IMR-90 (cell line): ENCODE data around the gene POLD1. TPM values are rescaled to one million over a fixed set of nuclear protein-coding genes. Genes with fewer than 3 reads are reported as not detected.

Experiments used
- ATAC-seq: fragments of 200-7000 bp; cut with Tn5 transposase; 2 replicates; pipeline ENCODE4 v1.9.1; 2020; ENCODE audit warnings: low read depth, mild to moderate bottlenecking, moderate library complexity
- BruUV-seq: library from RNA; stranded (reverse); fragments of 400-500 nt; replicated peaks from 2 replicates; lab custom pipeline; 2021; lab: Mats Ljungman, UMichigan
- CTCF ChIA-PET: fragments of 300-600 bp; formaldehyde crosslinking; extraction: SDS; loops from one replicate; lab custom pipeline; 2021; ENCODE audit warnings: antibody characterized with exemption; lab: Yijun Ruan, JAX
- POLR2A ChIA-PET: fragments of 300-600 bp; sonication (Branson Sonifier 250); formaldehyde crosslinking; loops from one replicate; lab custom pipeline; 2022; ENCODE audit warnings: antibody characterized with exemption; ENCODE audit not compliant: unreplicated experiment; lab: Charles Lee
- DNase-seq: peaks from one replicate; pipeline ENCODE4 v3.0.0; 2013
- H2AFZ ChIP-seq: replicated peaks from 2 replicates; pipeline ENCODE3; 2013; ENCODE audit warnings: low read length, mild to moderate bottlenecking; ENCODE audit not compliant: poor library complexity
- H2AK5ac ChIP-seq: 2 replicates; pipeline ENCODE4 v1.6.1; 2013; ENCODE audit warnings: low read depth, low read length, inconsistent platforms
- H2AK9ac ChIP-seq: replicated peaks from 2 replicates; pipeline ENCODE3; 2013; ENCODE audit warnings: mild to moderate bottlenecking, low read depth, low read length, moderate library complexity; ENCODE audit not compliant: poor library complexity
- H2BK120ac ChIP-seq: 2 replicates; pipeline ENCODE4 v1.6.1; 2013; ENCODE audit warnings: low read depth, low read length, inconsistent platforms
- H2BK15ac ChIP-seq: 3 replicates; pipeline ENCODE4 v1.6.1; 2013; ENCODE audit warnings: low read depth, low read length, inconsistent platforms
- H2BK20ac ChIP-seq: 2 replicates; pipeline ENCODE4 v1.6.1; 2013; ENCODE audit warnings: low read depth, mild to moderate bottlenecking, inconsistent platforms, low read length, moderate library complexity
- H2BK5ac ChIP-seq: 2 replicates; pipeline ENCODE4 v1.6.1; 2013; ENCODE audit warnings: mild to moderate bottlenecking, low read depth, low read length, inconsistent platforms; ENCODE audit not compliant: poor library complexity, severe bottlenecking
- H3K14ac ChIP-seq: replicated peaks from 2 replicates; pipeline ENCODE4 v1.6.1; 2013; ENCODE audit warnings: low read depth, low read length, inconsistent platforms
- H3K18ac ChIP-seq: 2 replicates; pipeline ENCODE4 v1.6.1; 2013; ENCODE audit warnings: low read depth, low read length, control low read depth
- H3K23ac ChIP-seq: 2 replicates; pipeline ENCODE4 v1.6.1; 2013; ENCODE audit warnings: low read depth, low read length, inconsistent platforms
- H3K27ac ChIP-seq: 2 replicates; pipeline ENCODE4 v1.5.1; 2013; ENCODE audit warnings: mild to moderate bottlenecking, control low read depth, low read length; ENCODE audit not compliant: insufficient read depth
- H3K27me3 ChIP-seq: 2 replicates; pipeline ENCODE4 v1.6.1; 2013; ENCODE audit warnings: low read length; ENCODE audit not compliant: control insufficient read depth, insufficient read depth
- H3K36me3 ChIP-seq: 2 replicates; pipeline ENCODE4 v1.6.1; 2013; ENCODE audit warnings: low read length, mixed read lengths; ENCODE audit not compliant: control insufficient read depth, insufficient read depth
- H3K4ac ChIP-seq: 2 replicates; pipeline ENCODE4 v1.6.1; 2013; ENCODE audit warnings: low read depth, low read length, inconsistent platforms
- H3K4me1 ChIP-seq: 2 replicates; pipeline ENCODE4 v1.6.1; 2013; ENCODE audit warnings: low read length, mixed read lengths; ENCODE audit not compliant: control insufficient read depth, insufficient read depth
- H3K4me2 ChIP-seq: 2 replicates; pipeline ENCODE4 v1.6.1; 2013; ENCODE audit warnings: low read depth, mild to moderate bottlenecking, control low read depth, low read length, moderate library complexity
- H3K4me3 ChIP-seq: 2 replicates; pipeline ENCODE4 v1.5.1; 2013; ENCODE audit warnings: low read depth, mild to moderate bottlenecking, control low read depth, low read length, moderate library complexity; ENCODE audit not compliant: insufficient read depth
- H3K56ac ChIP-seq: 2 replicates; pipeline ENCODE4 v1.6.1; 2013; ENCODE audit warnings: low read length, inconsistent platforms; ENCODE audit not compliant: insufficient read depth; ENCODE audit errors: extremely low read depth
- H3K79me1 ChIP-seq, 2 experiments: 2 replicates each; pipeline ENCODE4 v1.6.1; 2013; ENCODE audit warnings: low read length in 2 of 2, inconsistent platforms in 1 of 2, low read depth in 1 of 2
- H3K9ac ChIP-seq: 2 replicates; pipeline ENCODE4 v1.6.1; 2013; ENCODE audit warnings: low read depth, low read length, control low read depth
- H3K9me1 ChIP-seq: 2 replicates; pipeline ENCODE4 v1.6.1; 2013; ENCODE audit warnings: low read length, inconsistent platforms; ENCODE audit not compliant: insufficient read depth
- H3K9me3 ChIP-seq: 2 replicates; pipeline ENCODE4 v1.6.1; 2013; ENCODE audit warnings: low read length; ENCODE audit not compliant: control insufficient read depth, insufficient read depth
- H4K20me1 ChIP-seq: 2 replicates; pipeline ENCODE4 v1.6.1; 2013; ENCODE audit warnings: low read length, inconsistent platforms; ENCODE audit not compliant: insufficient read depth
- H4K5ac ChIP-seq: 2 replicates; pipeline ENCODE4 v1.6.1; 2013; ENCODE audit warnings: mild to moderate bottlenecking, low read depth, low read length, control low read depth
- H4K8ac ChIP-seq, 2 experiments: 2 replicates each; pipeline ENCODE4 v1.6.1; 2013; ENCODE audit warnings: low read depth in 2 of 2, low read length in 2 of 2, control low read depth in 1 of 2, inconsistent platforms in 1 of 2
- H4K91ac ChIP-seq: 2 replicates; pipeline ENCODE4 v1.6.1; 2013; ENCODE audit warnings: low read depth, low read length, inconsistent platforms; ENCODE audit not compliant: insufficient read depth
- BHLHE40 ChIP-seq: fragments of 150-350 bp; IDR thresholded peaks from 2 replicates; pipeline ENCODE4 v1.6.1; 2016; ENCODE audit warnings: mild to moderate bottlenecking, low read depth, low read length
- CHD1 ChIP-seq: IDR thresholded peaks from 2 replicates; pipeline ENCODE4 v1.6.1; 2012; ENCODE audit warnings: low read depth, low read length, improper control_type of control experiment
- MAFK ChIP-seq: IDR thresholded peaks from 2 replicates; pipeline ENCODE4 v1.6.1; 2012; ENCODE audit warnings: low read depth, low read length, improper control_type of control experiment
- RAD21 ChIP-seq: IDR thresholded peaks from 2 replicates; pipeline ENCODE4 v1.6.1; 2012; ENCODE audit warnings: low read length, improper control_type of control experiment
- SMC3 ChIP-seq: fragments of 150-350 bp; IDR thresholded peaks from 2 replicates; pipeline ENCODE4 v1.6.1; 2016; ENCODE audit warnings: low read depth, mild to moderate bottlenecking, antibody characterized with exemption, low read length, moderate library complexity
- WGBS, 2 experiments: methylation state at CpG; one replicate each; pipeline versions ENCODE4 v1.1.5 to v1.1.7; 2013; ENCODE audit warnings: missing lambda C conversion rate in 2 of 2; ENCODE audit not compliant: insufficient read length in 1 of 2; ENCODE audit errors: extremely low coverage in 2 of 2; 5-methylcytosine and 5-hydroxymethylcytosine counted together
- dilution Hi-C: fragments of 300-500 bp; cut with HindIII; formaldehyde crosslinking; loops from one replicate; pipeline ENCODE4 v1.14.3; 2018; ENCODE audit warnings: low sequenced_read_pairs; ENCODE audit not compliant: unreplicated experiment
- in situ Hi-C: fragments of 300-500 bp; cut with MboI; formaldehyde crosslinking; loops from 3 replicates; pipeline ENCODE4 v1.14.3; 2019; ENCODE audit warnings: low sequenced_read_pairs, inconsistent platforms, mixed read lengths
- intact Hi-C: fragments of 100-400 bp; cut with micrococcal nuclease; formaldehyde crosslinking; loops from 2 replicates; pipeline ENCODE4 v1.10.0; 2022
- polyA plus RNA-seq, 3 experiments: library from polyadenylated mRNA; depleted of rRNA; stranded (reverse); fragments of >200 nt; gene quantifications; 2 replicates each; pipeline ENCODE4 v1.2.3, GENCODE V29; 2012; ENCODE audit warnings: low replicate concordance in 1 of 3
- total RNA-seq: library from RNA; depleted of rRNA; stranded (reverse); fragments of >200 nt; gene quantifications from 2 replicates; pipeline ENCODE4 v1.2.3, GENCODE V29; 2012

POLD1 gene
- total and polyA plus RNA-seq, 2 of the 4 experiments (the other 2 are of a cell fraction), result 13.8 to 28.9 TPM

- H3K18ac ChIP-seq, result no peak overlapping the region
- intact Hi-C loops, result no loop called here
- no peak overlapping the region for H2BK20ac ChIP-seq
- H3K27ac ChIP-seq, result no peak overlapping the region
- H4K5ac ChIP-seq, result no peak overlapping the region
- no peak overlapping the region for H3K23ac ChIP-seq
- H3K9me3 ChIP-seq, result no peaks in the 10 kb centered on the region
- ChIA-PET POLR2A (no interaction called here), CTCF (no interaction called here)
- H3K4ac ChIP-seq, result no peak overlapping the region
- no peak overlapping the region for H3K4me2 ChIP-seq
- no peak overlapping the region for H4K8ac ChIP-seq
- H3K79me1 ChIP-seq, result no peaks in the 10 kb centered on the region
- H3K4me1 ChIP-seq, result no peaks in the 10 kb centered on the region
- 97% methylated on average over 10 of the region's 19 CpGs; no CpG with 5 or more reads in 1 of the 2 experiments for WGBS, 2 experiments
- DNase-seq (no peak), ATAC-seq (no peak)
- dilution Hi-C loops, result no loop called here
- H4K20me1 ChIP-seq, result no peaks in the 10 kb centered on the region
- no peak overlapping the region for H2BK15ac ChIP-seq
- H3K14ac ChIP-seq, result no peak overlapping the region
- H3K9ac ChIP-seq, result no peak overlapping the region
- H3K27me3 ChIP-seq, result no peaks in the 10 kb centered on the region
- no peak overlapping the region for H2AK9ac ChIP-seq
- no TSS peak for BruUV-seq
- no peak overlapping the region for H3K4me3 ChIP-seq
- H3K9me1 ChIP-seq, result no peaks in the 10 kb centered on the region; the same call in 1 of the 2 replicates
- H2BK5ac ChIP-seq, result no peak overlapping the region
- H3K56ac ChIP-seq, result no peak overlapping the region
- no peak overlapping the region for H2BK120ac ChIP-seq
- in situ Hi-C loops, result no loop called here
- H2AFZ ChIP-seq, result no peak overlapping the region
- peaks cover 14% of the 10 kb centered on the region for H3K36me3 ChIP-seq
- H4K91ac ChIP-seq, result no peak overlapping the region
- TF ChIP-seq CHD1, result no peak
- no peak for TF ChIP-seq MAFK
- TF ChIP-seq RAD21, result no peak
- no peak for TF ChIP-seq SMC3
- no peak for TF ChIP-seq BHLHE40
- no peak overlapping the region for H2AK5ac ChIP-seq
Observed at GRCh38 chr19:50406829-50407228, 22.7 kb downstream of the POLD1 start.
